ENCODE measurements around the gene FBXO9. TPM values are rescaled to one million over a fixed set of nuclear protein-coding genes. Genes with fewer than 3 reads are reported as not detected.

Gene FBXO9
- total RNA-seq, 4 donors from 2014 or later: 50.6 to 71.8 (median 66.7) TPM

DNA sequence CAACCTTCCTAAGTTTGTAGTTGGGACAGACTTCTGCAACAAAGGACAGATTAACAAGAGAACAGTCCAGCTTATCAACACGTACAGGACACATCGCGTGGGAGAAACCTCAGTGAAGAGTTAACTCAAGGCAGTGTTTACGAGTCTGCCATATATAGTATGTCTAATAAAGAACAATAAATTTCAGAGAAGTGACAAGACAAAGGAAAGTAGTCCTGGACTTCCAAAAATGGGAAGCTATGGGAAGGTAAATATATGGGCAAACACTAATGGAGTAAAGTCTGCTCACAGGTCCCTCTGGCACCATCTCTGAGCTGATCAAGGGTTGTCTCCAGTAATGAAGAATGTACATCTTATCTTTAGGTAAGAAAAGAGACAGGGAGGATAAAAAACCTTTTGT, 48.5 kb downstream of the FBXO9 start:
- WGBS, 2 donors: 41 to 45% methylated on average over 4 of the region's 4 CpGs

DNA sequence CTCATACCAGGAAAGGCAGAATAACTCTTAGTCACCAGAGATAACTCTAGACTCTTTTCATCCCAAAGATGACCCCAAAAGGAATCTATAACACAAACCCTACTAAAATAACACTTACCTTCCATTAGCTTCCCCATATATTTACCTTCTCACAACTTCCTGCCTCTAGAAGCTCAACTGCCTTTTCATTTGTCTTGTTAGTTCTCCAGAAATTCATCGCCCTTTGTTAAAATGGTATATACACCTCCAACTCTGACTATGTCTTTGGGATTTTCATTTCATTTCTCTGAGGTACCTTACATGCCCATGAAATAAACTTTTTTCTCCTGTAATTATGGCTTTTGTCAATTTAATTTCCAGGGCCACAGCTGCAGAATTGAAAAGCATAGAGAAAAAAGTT, 49.9 kb downstream of the FBXO9 start:
- Histone ChIP-seq H3K4me1 (no peaks in the 10 kb centered on the region), H3K9me3 (peaks cover 0 to 4% (median 0%) of the 10 kb centered on the region in 4 donors), H3K27ac (no peak overlapping the region), H3K36me3 (no peaks in the 10 kb centered on the region), H3K27me3 (no peaks in the 10 kb centered on the region), H3K4me3 (no peak overlapping the region)
- no peak for DNase-seq (ENCODE audit: low spot score in 2 of 2)
- WGBS, 2 donors: 96 to 100% methylated on average over 1 of the region's 1 CpG
- TF ChIP-seq POLR2A (IDR thresholded peaks at IDR 0.05): no peak
- no peak for TF ChIP-seq EP300 (IDR thresholded peaks at IDR 0.05)
- TF ChIP-seq, protein P1, sequence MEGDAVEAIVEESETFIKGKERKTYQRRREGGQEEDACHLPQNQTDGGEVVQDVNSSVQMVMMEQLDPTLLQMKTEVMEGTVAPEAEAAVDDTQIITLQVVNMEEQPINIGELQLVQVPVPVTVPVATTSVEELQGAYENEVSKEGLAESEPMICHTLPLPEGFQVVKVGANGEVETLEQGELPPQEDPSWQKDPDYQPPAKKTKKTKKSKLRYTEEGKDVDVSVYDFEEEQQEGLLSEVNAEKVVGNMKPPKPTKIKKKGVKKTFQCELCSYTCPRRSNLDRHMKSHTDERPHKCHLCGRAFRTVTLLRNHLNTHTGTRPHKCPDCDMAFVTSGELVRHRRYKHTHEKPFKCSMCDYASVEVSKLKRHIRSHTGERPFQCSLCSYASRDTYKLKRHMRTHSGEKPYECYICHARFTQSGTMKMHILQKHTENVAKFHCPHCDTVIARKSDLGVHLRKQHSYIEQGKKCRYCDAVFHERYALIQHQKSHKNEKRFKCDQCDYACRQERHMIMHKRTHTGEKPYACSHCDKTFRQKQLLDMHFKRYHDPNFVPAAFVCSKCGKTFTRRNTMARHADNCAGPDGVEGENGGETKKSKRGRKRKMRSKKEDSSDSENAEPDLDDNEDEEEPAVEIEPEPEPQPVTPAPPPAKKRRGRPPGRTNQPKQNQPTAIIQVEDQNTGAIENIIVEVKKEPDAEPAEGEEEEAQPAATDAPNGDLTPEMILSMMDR (IDR thresholded peaks at IDR 0.05): no peak

More for the DNA sequence above, 48.5 kb downstream of the FBXO9 start:
- no peak for DNase-seq (ENCODE audit: low spot score in 2 of 2)
- Histone ChIP-seq H3K9me3 (peaks cover 0 to 4% (median 0%) of the 10 kb centered on the region in 4 donors), H3K4me1 (no peaks in the 10 kb centered on the region), H3K27ac (no peak overlapping the region), H3K27me3 (no peaks in the 10 kb centered on the region), H3K4me3 (no peak overlapping the region), H3K36me3 (no peaks in the 10 kb centered on the region)
- TF ChIP-seq EP300 (IDR thresholded peaks at IDR 0.05) (no peak), POLR2A (IDR thresholded peaks at IDR 0.05) (no peak)
- TF ChIP-seq, protein P1 (IDR thresholded peaks at IDR 0.05): no peak

GRCh38 chr6:53115741-53116140, 50.5 kb downstream of the FBXO9 start:
- Histone ChIP-seq H3K9me3 (peaks cover 0 to 4% (median 0%) of the 10 kb centered on the region in 4 donors), H3K4me3 (no peak overlapping the region), H3K27ac (no peak overlapping the region), H3K27me3 (no peaks in the 10 kb centered on the region), H3K36me3 (no peaks in the 10 kb centered on the region), H3K4me1 (no peaks in the 10 kb centered on the region)
- WGBS, 2 donors: 90 to 94% methylated on average over 2 of the region's 2 CpGs
- TF ChIP-seq, protein P1 (IDR thresholded peaks at IDR 0.05): no peak
- TF ChIP-seq POLR2A (IDR thresholded peaks at IDR 0.05) (no peak), EP300 (IDR thresholded peaks at IDR 0.05) (no peak)
- no peak for DNase-seq (ENCODE audit: low spot score in 2 of 2)

- Histone ChIP-seq H3K9me3 (peaks cover 0 to 4% (median 0%) of the 10 kb centered on the region in 4 donors), H3K36me3 (no peaks in the 10 kb centered on the region), H3K4me3 (no peak overlapping the region), H3K27ac (no peak overlapping the region), H3K4me1 (no peaks in the 10 kb centered on the region), H3K27me3 (no peaks in the 10 kb centered on the region)
- TF ChIP-seq, protein P1 (IDR thresholded peaks at IDR 0.05): no peak
- DNase-seq (ENCODE audit: low spot score in 2 of 2): no peak
- 74 to 79% methylated on average over 1 of the region's 1 CpG for WGBS, 2 donors
Measured at GRCh38 chr6:53119349-53119748, 54.1 kb downstream of the FBXO9 start.

DNA sequence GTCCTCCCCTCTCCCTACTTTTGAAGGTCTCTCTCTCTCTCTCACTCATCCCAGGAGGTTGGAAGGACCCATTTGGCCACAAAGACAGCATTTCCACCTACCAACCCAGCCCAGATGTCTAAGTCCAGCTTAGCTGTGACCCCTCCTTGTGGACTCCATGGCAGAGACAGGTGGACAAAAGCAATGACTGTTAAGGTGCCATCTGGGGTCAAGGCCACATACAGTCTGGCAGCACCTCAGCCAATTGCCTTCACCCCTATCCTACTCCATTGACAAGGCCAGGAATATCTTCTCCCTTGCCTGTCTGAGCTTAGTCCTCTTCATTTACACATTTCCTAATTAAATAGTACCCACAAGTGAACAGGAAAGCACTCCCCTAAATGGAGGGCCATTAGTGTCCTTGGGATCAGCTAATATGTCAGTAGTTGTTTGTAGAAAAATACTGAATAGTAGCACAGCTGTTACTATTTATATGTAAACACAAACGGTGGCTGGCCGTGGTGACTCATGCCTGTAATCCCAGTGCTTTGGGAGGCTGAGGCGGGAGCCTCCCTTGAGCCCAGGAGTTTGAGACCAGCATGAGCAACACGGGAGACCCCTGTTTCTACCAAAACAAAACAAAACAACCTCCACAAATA, 54.7 kb downstream of the FBXO9 start:
- TF ChIP-seq POLR2A (IDR thresholded peaks at IDR 0.05) (no peak), EP300 (IDR thresholded peaks at IDR 0.05) (no peak)
- TF ChIP-seq, protein P1 (IDR thresholded peaks at IDR 0.05): no peak
- H3K4me1 ChIP-seq: no peaks in the 10 kb centered on the region
- no peak overlapping the region for H3K4me3 ChIP-seq
- H3K9me3 ChIP-seq: peaks cover 0 to under 1% (median 0%) of the 10 kb centered on the region in 4 donors
- H3K27me3 ChIP-seq: no peaks in the 10 kb centered on the region
- 45 to 46% methylated on average over 4 of the region's 4 CpGs for WGBS, 2 donors
- no peak overlapping the region for H3K27ac ChIP-seq
- DNase-seq (ENCODE audit: low spot score in 2 of 2): no peak
- no peaks in the 10 kb centered on the region for H3K36me3 ChIP-seq

All from tibial nerve (tissue), 4 donors.